HEK293 (cell line): ENCODE data around the gene KANSL2.

ENCODE experiments used
- BCL11A ChIP-seq: fragments of 450-650 bp; formaldehyde crosslinking; IDR thresholded peaks from 2 replicates; pipeline ENCODE4 v1.5.1; 2016; ENCODE audit warnings: low read depth, missing biosample characterization, missing genetic modification characterization
- BCL11B ChIP-seq: fragments of 450-650 bp; formaldehyde crosslinking; IDR thresholded peaks from 2 replicates; pipeline ENCODE4 v1.5.1; 2016; ENCODE audit warnings: low read depth, missing biosample characterization, missing genetic modification characterization
- MEIS1 ChIP-seq: sonication (generic); formaldehyde crosslinking; IDR thresholded peaks from 2 replicates; pipeline ENCODE4 v1.8.1; 2022; ENCODE audit warnings: missing genetic modification reagents, mild to moderate bottlenecking, borderline replicate concordance
- OSR2 ChIP-seq: fragments of 450-650 bp; formaldehyde crosslinking; IDR thresholded peaks from 2 replicates; pipeline ENCODE4 v1.5.1; 2016; ENCODE audit warnings: missing biosample characterization, missing genetic modification characterization
- YY1 ChIP-seq: fragments of 450-650 bp; formaldehyde crosslinking; IDR thresholded peaks from 2 replicates; pipeline ENCODE4 v1.5.1; 2018; ENCODE audit warnings: missing biosample characterization, missing genetic modification characterization
- ZBTB48 ChIP-seq: fragments of 450-650 bp; formaldehyde crosslinking; IDR thresholded peaks from 2 replicates; pipeline ENCODE4 v1.5.1; 2016; ENCODE audit warnings: missing biosample characterization, missing genetic modification characterization
- ZEB2 ChIP-seq: fragments of 450-650 bp; formaldehyde crosslinking; IDR thresholded peaks from 2 replicates; pipeline ENCODE4 v1.5.1; 2016; ENCODE audit warnings: missing biosample characterization, missing genetic modification characterization
- ZNF112 ChIP-seq: fragments of 450-650 bp; formaldehyde crosslinking; IDR thresholded peaks from 2 replicates; pipeline ENCODE4 v1.5.0; 2017; ENCODE audit warnings: missing biosample characterization, missing genetic modification characterization
- ZNF114 ChIP-seq: fragments of 450-650 bp; formaldehyde crosslinking; IDR thresholded peaks from 2 replicates; pipeline ENCODE4 v1.5.0; 2017; ENCODE audit warnings: missing biosample characterization, missing genetic modification characterization
- ZNF133 ChIP-seq: fragments of 450-650 bp; formaldehyde crosslinking; IDR thresholded peaks from 2 replicates; pipeline ENCODE4 v1.5.1; 2016; ENCODE audit warnings: missing biosample characterization, missing genetic modification characterization
- ZNF175 ChIP-seq: fragments of 450-650 bp; formaldehyde crosslinking; IDR thresholded peaks from 2 replicates; pipeline ENCODE4 v1.5.1; 2016; ENCODE audit warnings: missing biosample characterization, missing genetic modification characterization
- ZNF2 ChIP-seq: fragments of 450-650 bp; formaldehyde crosslinking; IDR thresholded peaks from 2 replicates; pipeline ENCODE4 v1.5.1; 2016; ENCODE audit warnings: missing biosample characterization, missing genetic modification characterization
- ZNF202 ChIP-seq: fragments of 450-650 bp; formaldehyde crosslinking; IDR thresholded peaks from 2 replicates; pipeline ENCODE4 v1.5.1; 2016; ENCODE audit warnings: missing biosample characterization, missing genetic modification characterization, borderline replicate concordance
- ZNF223 ChIP-seq: fragments of 450-650 bp; formaldehyde crosslinking; IDR thresholded peaks from 2 replicates; pipeline ENCODE4 v1.5.1; 2016; ENCODE audit warnings: missing biosample characterization, missing genetic modification characterization
- ZNF473 ChIP-seq: fragments of 450-650 bp; formaldehyde crosslinking; IDR thresholded peaks from 2 replicates; pipeline ENCODE4 v1.5.1; 2017; ENCODE audit warnings: missing biosample characterization, missing genetic modification characterization
- ZNF530 ChIP-seq: fragments of 450-650 bp; formaldehyde crosslinking; IDR thresholded peaks from 2 replicates; pipeline ENCODE4 v1.5.1; 2016; ENCODE audit warnings: low read depth, missing biosample characterization, missing genetic modification characterization
- ZNF548 ChIP-seq: fragments of 450-650 bp; formaldehyde crosslinking; IDR thresholded peaks from 2 replicates; pipeline ENCODE4 v1.5.1; 2016; ENCODE audit warnings: missing biosample characterization, missing genetic modification characterization
- ZNF629 ChIP-seq: fragments of 450-650 bp; formaldehyde crosslinking; IDR thresholded peaks from 2 replicates; pipeline ENCODE4 v1.5.1; 2017; ENCODE audit warnings: missing biosample characterization, missing genetic modification characterization
- ZNF76 ChIP-seq: fragments of 450-650 bp; formaldehyde crosslinking; IDR thresholded peaks from 2 replicates; pipeline ENCODE4; 2016; ENCODE audit warnings: low read depth, missing biosample characterization, missing genetic modification characterization, borderline replicate concordance
- TF ChIP-seq, protein P1 (sequence below): fragments of 450-650 bp; formaldehyde crosslinking; IDR thresholded peaks from 2 replicates; pipeline ENCODE4 v1.5.1; 2016; ENCODE audit warnings: missing biosample characterization, missing genetic modification characterization
- TF ChIP-seq, protein P2 (sequence below): fragments of 450-650 bp; formaldehyde crosslinking; IDR thresholded peaks from 2 replicates; pipeline ENCODE4 v1.5.1; 2016; ENCODE audit warnings: missing biosample characterization, missing genetic modification characterization
- TF ChIP-seq, protein P3 (sequence below): fragments of 450-650 bp; formaldehyde crosslinking; conservative IDR thresholded peaks from 2 replicates; pipeline ENCODE4 v1.5.1; 2016; ENCODE audit warnings: low read depth, missing biosample characterization, missing genetic modification characterization
- TF ChIP-seq, protein P4 (sequence below): fragments of 450-650 bp; formaldehyde crosslinking; IDR thresholded peaks from 2 replicates; pipeline ENCODE4 v1.5.1; 2016; ENCODE audit warnings: missing biosample characterization, missing genetic modification characterization
- TF ChIP-seq, protein P5 (sequence below): fragments of 450-650 bp; formaldehyde crosslinking; IDR thresholded peaks from 2 replicates; pipeline ENCODE4 v1.5.1; 2017; ENCODE audit warnings: missing biosample characterization, missing genetic modification characterization

Gene KANSL2

DNA sequence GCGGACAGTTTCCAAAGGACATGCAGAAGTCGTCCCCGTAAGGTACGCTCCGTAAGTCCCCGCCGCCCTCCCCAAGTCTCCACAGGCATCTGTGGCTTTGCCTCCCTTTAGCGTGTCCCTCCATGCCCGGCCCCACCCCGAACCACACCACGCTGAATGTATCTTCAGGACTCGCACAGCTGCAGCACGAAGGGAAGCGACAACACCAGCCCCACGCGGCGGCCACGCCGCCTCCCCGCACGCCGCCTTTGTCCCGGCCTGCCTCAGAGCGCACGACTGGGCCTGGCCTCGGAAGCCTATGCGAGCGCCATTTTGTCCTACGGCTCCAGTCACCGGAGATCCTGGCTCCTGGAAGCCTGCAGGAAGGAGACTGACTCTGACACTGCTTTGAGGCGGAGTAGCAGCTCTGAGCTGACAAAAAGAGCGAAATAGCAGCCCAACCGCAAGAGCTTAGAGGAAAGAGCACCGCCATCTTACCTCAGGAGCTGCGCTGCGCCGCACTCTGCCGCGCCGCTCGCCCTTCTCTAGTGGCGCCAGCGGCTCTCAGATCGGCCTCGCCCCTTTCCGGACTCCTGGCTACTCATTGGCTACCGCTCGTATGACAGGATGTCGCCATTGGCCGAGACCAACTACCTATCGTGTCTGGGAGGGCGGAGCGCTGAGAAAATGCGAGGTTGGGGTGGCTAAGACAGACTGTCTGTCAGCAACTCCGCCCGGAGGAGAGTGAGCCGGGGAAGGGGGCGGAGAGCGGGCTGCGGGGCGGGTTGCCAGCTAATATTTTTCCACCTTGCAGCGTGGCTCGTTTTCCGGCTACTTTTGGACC, at the start of gene KANSL2 (continued):
- TF ChIP-seq ZNF548 = no peak
- TF ChIP-seq ZNF76 (tag by site-specific recombination) = peak; percentile 91
- TF ChIP-seq ZBTB48 (tag by site-specific recombination) = peak; percentile 61; the same call in 1 of the 2 replicates
- no peak for TF ChIP-seq ZNF112 (tag by site-specific recombination)
- TF ChIP-seq ZNF202 (tag by site-specific recombination) = no peak
- TF ChIP-seq, protein P1, sequence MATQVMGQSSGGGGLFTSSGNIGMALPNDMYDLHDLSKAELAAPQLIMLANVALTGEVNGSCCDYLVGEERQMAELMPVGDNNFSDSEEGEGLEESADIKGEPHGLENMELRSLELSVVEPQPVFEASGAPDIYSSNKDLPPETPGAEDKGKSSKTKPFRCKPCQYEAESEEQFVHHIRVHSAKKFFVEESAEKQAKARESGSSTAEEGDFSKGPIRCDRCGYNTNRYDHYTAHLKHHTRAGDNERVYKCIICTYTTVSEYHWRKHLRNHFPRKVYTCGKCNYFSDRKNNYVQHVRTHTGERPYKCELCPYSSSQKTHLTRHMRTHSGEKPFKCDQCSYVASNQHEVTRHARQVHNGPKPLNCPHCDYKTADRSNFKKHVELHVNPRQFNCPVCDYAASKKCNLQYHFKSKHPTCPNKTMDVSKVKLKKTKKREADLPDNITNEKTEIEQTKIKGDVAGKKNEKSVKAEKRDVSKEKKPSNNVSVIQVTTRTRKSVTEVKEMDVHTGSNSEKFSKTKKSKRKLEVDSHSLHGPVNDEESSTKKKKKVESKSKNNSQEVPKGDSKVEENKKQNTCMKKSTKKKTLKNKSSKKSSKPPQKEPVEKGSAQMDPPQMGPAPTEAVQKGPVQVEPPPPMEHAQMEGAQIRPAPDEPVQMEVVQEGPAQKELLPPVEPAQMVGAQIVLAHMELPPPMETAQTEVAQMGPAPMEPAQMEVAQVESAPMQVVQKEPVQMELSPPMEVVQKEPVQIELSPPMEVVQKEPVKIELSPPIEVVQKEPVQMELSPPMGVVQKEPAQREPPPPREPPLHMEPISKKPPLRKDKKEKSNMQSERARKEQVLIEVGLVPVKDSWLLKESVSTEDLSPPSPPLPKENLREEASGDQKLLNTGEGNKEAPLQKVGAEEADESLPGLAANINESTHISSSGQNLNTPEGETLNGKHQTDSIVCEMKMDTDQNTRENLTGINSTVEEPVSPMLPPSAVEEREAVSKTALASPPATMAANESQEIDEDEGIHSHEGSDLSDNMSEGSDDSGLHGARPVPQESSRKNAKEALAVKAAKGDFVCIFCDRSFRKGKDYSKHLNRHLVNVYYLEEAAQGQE (tag by site-specific recombination) = 0 out of 2 replicates have a peak, but pooled peaks have one; percentile 15
- TF ChIP-seq, protein P2, sequence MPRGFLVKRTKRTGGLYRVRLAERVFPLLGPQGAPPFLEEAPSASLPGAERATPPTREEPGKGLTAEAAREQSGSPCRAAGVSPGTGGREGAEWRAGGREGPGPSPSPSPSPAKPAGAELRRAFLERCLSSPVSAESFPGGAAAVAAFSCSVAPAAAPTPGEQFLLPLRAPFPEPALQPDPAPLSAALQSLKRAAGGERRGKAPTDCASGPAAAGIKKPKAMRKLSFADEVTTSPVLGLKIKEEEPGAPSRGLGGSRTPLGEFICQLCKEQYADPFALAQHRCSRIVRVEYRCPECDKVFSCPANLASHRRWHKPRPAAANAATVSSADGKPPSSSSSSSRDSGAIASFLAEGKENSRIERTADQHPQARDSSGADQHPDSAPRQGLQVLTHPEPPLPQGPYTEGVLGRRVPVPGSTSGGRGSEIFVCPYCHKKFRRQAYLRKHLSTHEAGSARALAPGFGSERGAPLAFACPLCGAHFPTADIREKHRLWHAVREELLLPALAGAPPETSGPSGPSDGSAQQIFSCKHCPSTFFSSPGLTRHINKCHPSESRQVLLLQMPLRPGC = no peak
- TF ChIP-seq ZNF2 (tag by site-specific recombination) = peak; percentile 93
- TF ChIP-seq BCL11B (tag by site-specific recombination) = no peak
- TF ChIP-seq ZNF175 (tag by site-specific recombination) = no peak
- no peak for TF ChIP-seq ZNF530
- peak; percentile 98 for TF ChIP-seq YY1
- no peak for TF ChIP-seq MEIS1 (CRISPR knock-in tag)
- TF ChIP-seq ZNF223 (tag by site-specific recombination) = no peak
- TF ChIP-seq ZNF629 (tag by site-specific recombination) = peak; percentile 74
- no peak for TF ChIP-seq ZNF473
- TF ChIP-seq, protein P3, sequence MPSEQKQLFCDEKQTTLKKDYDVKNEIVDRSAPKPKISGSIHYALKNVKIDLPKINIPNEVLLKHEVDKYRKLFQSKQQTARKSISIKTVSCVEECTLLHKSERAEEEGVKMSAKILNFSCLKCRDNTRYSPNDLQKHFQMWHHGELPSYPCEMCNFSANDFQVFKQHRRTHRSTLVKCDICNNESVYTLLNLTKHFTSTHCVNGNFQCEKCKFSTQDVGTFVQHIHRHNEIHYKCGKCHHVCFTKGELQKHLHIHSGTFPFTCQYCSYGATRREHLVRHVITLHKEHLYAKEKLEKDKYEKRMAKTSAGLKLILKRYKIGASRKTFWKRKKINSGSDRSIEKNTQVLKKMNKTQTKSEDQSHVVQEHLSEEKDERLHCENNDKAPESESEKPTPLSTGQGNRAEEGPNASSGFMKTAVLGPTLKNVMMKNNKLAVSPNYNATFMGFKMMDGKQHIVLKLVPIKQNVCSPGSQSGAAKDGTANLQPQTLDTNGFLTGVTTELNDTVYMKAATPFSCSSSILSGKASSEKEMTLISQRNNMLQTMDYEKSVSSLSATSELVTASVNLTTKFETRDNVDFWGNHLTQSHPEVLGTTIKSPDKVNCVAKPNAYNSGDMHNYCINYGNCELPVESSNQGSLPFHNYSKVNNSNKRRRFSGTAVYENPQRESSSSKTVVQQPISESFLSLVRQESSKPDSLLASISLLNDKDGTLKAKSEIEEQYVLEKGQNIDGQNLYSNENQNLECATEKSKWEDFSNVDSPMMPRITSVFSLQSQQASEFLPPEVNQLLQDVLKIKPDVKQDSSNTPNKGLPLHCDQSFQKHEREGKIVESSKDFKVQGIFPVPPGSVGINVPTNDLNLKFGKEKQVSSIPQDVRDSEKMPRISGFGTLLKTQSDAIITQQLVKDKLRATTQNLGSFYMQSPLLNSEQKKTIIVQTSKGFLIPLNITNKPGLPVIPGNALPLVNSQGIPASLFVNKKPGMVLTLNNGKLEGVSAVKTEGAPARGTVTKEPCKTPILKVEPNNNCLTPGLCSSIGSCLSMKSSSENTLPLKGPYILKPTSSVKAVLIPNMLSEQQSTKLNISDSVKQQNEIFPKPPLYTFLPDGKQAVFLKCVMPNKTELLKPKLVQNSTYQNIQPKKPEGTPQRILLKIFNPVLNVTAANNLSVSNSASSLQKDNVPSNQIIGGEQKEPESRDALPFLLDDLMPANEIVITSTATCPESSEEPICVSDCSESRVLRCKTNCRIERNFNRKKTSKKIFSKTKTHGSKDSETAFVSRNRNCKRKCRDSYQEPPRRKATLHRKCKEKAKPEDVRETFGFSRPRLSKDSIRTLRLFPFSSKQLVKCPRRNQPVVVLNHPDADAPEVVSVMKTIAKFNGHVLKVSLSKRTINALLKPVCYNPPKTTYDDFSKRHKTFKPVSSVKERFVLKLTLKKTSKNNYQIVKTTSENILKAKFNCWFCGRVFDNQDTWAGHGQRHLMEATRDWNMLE (tag by site-specific recombination) = no peak
- no peak for TF ChIP-seq ZNF133 (tag by site-specific recombination)
- no peak for TF ChIP-seq OSR2
- no peak for TF ChIP-seq BCL11A (tag by site-specific recombination)
- TF ChIP-seq, protein P4, sequence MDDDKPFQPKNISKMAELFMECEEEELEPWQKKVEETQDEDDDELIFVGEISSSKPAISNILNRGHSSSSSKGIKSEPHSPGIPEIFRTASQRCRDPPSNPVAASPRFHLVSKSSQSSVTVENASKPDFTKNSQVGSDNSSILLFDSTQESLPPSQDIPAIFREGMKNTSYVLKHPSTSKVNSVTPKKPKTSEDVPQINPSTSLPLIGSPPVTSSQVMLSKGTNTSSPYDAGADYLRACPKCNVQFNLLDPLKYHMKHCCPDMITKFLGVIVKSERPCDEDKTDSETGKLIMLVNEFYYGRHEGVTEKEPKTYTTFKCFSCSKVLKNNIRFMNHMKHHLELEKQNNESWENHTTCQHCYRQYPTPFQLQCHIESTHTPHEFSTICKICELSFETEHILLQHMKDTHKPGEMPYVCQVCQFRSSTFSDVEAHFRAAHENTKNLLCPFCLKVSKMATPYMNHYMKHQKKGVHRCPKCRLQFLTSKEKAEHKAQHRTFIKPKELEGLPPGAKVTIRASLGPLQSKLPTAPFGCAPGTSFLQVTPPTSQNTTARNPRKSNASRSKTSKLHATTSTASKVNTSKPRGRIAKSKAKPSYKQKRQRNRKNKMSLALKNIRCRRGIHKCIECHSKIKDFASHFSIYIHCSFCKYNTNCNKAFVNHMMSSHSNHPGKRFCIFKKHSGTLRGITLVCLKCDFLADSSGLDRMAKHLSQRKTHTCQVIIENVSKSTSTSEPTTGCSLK (tag by site-specific recombination) = no peak
- TF ChIP-seq, protein P5, sequence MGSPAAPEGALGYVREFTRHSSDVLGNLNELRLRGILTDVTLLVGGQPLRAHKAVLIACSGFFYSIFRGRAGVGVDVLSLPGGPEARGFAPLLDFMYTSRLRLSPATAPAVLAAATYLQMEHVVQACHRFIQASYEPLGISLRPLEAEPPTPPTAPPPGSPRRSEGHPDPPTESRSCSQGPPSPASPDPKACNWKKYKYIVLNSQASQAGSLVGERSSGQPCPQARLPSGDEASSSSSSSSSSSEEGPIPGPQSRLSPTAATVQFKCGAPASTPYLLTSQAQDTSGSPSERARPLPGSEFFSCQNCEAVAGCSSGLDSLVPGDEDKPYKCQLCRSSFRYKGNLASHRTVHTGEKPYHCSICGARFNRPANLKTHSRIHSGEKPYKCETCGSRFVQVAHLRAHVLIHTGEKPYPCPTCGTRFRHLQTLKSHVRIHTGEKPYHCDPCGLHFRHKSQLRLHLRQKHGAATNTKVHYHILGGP (tag by site-specific recombination) = no peak
- no peak for TF ChIP-seq ZNF114 (tag by site-specific recombination)
- TF ChIP-seq ZEB2 (tag by site-specific recombination) = peak; percentile 69
